KMS-11 (cell line): ENCODE results near the gene SH3BP4.

Experiments used
- H2AFZ ChIP-seq: fragments of 200-600 bp; sonication (generic); 2 replicates; pipeline ENCODE4 v1.6.1; 2016; ENCODE audit warnings: antibody characterized with exemption, mixed run types, low read depth
- H3K27ac ChIP-seq: fragments of 200-600 bp; sonication (generic); 2 replicates; pipeline ENCODE4 v1.6.1; 2016; ENCODE audit warnings: mild to moderate bottlenecking, mixed run types
- H3K27me3 ChIP-seq: fragments of 200-600 bp; sonication (generic); 2 replicates; pipeline ENCODE4 v1.6.1; 2017; ENCODE audit warnings: mild to moderate bottlenecking, low read depth, mixed run types, moderate library complexity; ENCODE audit not compliant: insufficient read depth
- H3K36me3 ChIP-seq: fragments of 200-600 bp; sonication (generic); 2 replicates; pipeline ENCODE4 v1.6.1; 2017; ENCODE audit warnings: mild to moderate bottlenecking, mixed run types; ENCODE audit not compliant: insufficient read depth
- H3K4me1 ChIP-seq: fragments of 200-600 bp; sonication (generic); 2 replicates; pipeline ENCODE4 v1.6.1; 2016; ENCODE audit warnings: mild to moderate bottlenecking, low read depth, mixed run types; ENCODE audit not compliant: poor library complexity, severe bottlenecking
- H3K4me2 ChIP-seq: fragments of 200-600 bp; sonication (generic); 2 replicates; pipeline ENCODE4 v1.7.0; 2016; ENCODE audit warnings: mild to moderate bottlenecking, mixed run types
- H3K4me3 ChIP-seq: fragments of 200-600 bp; sonication (generic); IDR thresholded peaks from 2 replicates; pipeline ENCODE4 v1.6.1; 2017; ENCODE audit warnings: low read depth, low read length, mixed read lengths; ENCODE audit not compliant: insufficient read depth
- H3K79me2 ChIP-seq: fragments of 200-600 bp; sonication (generic); 2 replicates; pipeline ENCODE4 v1.6.1; 2016; ENCODE audit warnings: low read depth, mixed run types; ENCODE audit not compliant: insufficient read depth
- H3K9ac ChIP-seq: fragments of 200-600 bp; sonication (generic); 2 replicates; pipeline ENCODE4 v1.6.1; 2016; ENCODE audit warnings: mild to moderate bottlenecking, mixed run types
- H4K20me1 ChIP-seq: fragments of 200-600 bp; sonication (generic); 2 replicates; pipeline ENCODE4 v1.6.1; 2016; ENCODE audit warnings: mild to moderate bottlenecking, mixed run types; ENCODE audit not compliant: insufficient read depth
- TF ChIP-seq, protein P1 (sequence below): fragments of 200-600 bp; sonication (generic); conservative IDR thresholded peaks from 2 replicates; pipeline ENCODE4 v1.6.1; 2017; ENCODE audit warnings: low read depth, mild to moderate bottlenecking, antibody characterized with exemption, low read length, moderate library complexity, mixed read lengths

The SH3BP4 gene

GRCh38 chr2:235041918-235042575 is 90.2 kb downstream of the SH3BP4 start:
- Histone ChIP-seq H3K4me1 (peaks cover 9% of the 10 kb centered on the region), H3K36me3 (no peaks in the 10 kb centered on the region), H3K27ac (no peak overlapping the region), H3K79me2 (no peaks in the 10 kb centered on the region), H3K4me2 (no peak overlapping the region), H4K20me1 (no peaks in the 10 kb centered on the region), H3K27me3 (no peaks in the 10 kb centered on the region), H3K9ac (no peak overlapping the region), H2AFZ (no peak overlapping the region), H3K4me3 (no peak overlapping the region)
- TF ChIP-seq, protein P1, sequence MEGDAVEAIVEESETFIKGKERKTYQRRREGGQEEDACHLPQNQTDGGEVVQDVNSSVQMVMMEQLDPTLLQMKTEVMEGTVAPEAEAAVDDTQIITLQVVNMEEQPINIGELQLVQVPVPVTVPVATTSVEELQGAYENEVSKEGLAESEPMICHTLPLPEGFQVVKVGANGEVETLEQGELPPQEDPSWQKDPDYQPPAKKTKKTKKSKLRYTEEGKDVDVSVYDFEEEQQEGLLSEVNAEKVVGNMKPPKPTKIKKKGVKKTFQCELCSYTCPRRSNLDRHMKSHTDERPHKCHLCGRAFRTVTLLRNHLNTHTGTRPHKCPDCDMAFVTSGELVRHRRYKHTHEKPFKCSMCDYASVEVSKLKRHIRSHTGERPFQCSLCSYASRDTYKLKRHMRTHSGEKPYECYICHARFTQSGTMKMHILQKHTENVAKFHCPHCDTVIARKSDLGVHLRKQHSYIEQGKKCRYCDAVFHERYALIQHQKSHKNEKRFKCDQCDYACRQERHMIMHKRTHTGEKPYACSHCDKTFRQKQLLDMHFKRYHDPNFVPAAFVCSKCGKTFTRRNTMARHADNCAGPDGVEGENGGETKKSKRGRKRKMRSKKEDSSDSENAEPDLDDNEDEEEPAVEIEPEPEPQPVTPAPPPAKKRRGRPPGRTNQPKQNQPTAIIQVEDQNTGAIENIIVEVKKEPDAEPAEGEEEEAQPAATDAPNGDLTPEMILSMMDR, result no peak

GRCh38 chr2:235042576-235043515 is 91.0 kb downstream of the SH3BP4 start:
- H3K36me3 ChIP-seq, result no peaks in the 10 kb centered on the region
- H4K20me1 ChIP-seq, result no peaks in the 10 kb centered on the region
- TF ChIP-seq, protein P1, result no peak

GRCh38 chr2:235043762-235044500 is 92.1 kb downstream of the SH3BP4 start:
- Histone ChIP-seq H3K79me2 (no peaks in the 10 kb centered on the region), H3K36me3 (no peaks in the 10 kb centered on the region), H3K4me1 (peaks cover 9% of the 10 kb centered on the region), H3K4me2 (no peak overlapping the region), H3K27ac (no peak overlapping the region), H3K9ac (no peak overlapping the region), H4K20me1 (no peaks in the 10 kb centered on the region), H2AFZ (no peak overlapping the region), H3K4me3 (no peak overlapping the region), H3K27me3 (no peaks in the 10 kb centered on the region)
- TF ChIP-seq, protein P1, result no peak

More at GRCh38 chr2:235042576-235043515, 91.0 kb downstream of the SH3BP4 start:
- H2AFZ ChIP-seq, result no peak overlapping the region
- no peak overlapping the region for H3K4me2 ChIP-seq
- peaks cover 9% of the 10 kb centered on the region for H3K4me1 ChIP-seq
- no peaks in the 10 kb centered on the region for H3K27me3 ChIP-seq
- H3K9ac ChIP-seq, result no peak overlapping the region
- H3K79me2 ChIP-seq, result no peaks in the 10 kb centered on the region
- H3K27ac ChIP-seq, result no peak overlapping the region
- H3K4me3 ChIP-seq, result no peak overlapping the region

DNA sequence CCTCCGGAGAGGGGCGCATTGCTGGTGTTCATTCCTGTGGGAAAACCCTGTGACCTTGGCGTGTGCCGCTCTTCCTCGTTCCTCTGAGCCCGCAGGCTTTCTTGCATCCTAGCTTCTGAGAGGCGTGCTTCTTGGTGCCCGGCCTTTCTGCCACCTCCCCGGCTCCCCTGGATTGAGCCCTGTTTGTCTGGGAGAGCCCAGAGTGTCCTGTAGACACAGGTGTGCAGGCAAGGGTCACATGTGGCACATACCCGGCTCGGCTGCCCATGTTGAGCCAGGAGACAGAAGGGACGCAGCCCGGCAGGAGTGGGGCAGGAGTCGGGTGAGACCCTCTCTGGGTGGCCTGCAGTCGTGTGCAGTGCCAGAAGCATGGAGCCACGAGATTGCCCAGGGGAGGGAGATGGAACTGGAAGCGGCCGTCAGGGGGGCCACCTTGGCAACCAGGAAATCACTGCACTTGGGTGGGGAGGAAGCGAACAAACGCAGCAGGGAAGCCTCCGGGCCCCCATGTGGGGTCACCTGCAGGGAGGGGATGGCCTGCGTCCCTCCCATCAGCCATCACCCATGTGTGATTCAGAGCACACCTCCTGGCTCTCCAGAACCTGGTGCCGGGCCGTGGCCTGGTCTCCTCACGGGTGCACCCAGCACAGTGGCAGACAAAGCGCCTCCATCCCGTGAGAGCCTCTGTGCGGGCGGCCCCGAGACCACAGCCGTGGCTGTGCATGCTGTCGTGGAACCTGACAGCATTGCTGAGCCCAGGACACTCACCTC is 92.9 kb downstream of the SH3BP4 start:
- no peaks in the 10 kb centered on the region for H4K20me1 ChIP-seq
- H3K79me2 ChIP-seq, result no peaks in the 10 kb centered on the region
- TF ChIP-seq, protein P1, result no peak
- H3K9ac ChIP-seq, result no peak overlapping the region
- H2AFZ ChIP-seq, result no peak overlapping the region
- no peak overlapping the region for H3K4me3 ChIP-seq
- no peaks in the 10 kb centered on the region for H3K27me3 ChIP-seq
- peaks cover 9% of the 10 kb centered on the region for H3K4me1 ChIP-seq
- no peak overlapping the region; the same call in 1 of the 2 replicates for H3K4me2 ChIP-seq
- no peak overlapping the region for H3K27ac ChIP-seq
- H3K36me3 ChIP-seq, result no peaks in the 10 kb centered on the region
